ENCODE measurements around the gene DGKA.
"Not testable (repeated sequence)": the region's sequence is repeated elsewhere in the genome, so short reads cannot be mapped to it uniquely, and the experiment has no call there.

DGKA gene

DNA sequence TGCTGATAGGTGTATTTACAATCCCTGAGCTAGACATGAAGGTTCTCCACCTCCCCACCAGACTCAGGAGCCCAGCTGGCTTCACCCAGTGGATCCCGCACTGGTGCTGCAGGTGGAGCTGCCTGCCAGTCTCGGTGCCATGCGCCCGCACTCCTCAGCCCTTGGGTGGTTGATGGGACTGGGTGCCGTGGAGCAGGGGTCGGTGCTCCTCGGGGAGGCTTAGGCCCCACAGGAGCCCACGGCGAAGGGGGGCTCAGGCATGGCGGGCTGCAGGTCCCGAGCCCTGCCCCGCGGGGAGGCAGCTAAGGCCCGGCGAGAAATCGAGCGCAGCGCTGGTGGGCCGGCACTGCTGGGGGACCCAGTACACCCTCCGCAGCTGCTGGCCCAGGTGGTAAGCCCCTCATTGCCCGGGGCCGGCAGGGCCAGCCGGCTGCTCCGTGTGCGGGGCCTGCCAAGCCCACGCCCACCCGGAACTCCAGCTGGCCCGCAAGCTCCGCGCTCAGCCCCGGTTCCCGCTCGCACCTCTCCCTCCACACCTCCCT, 69.1 kb downstream of the DGKA start:
- not testable (repeated sequence) for DNase-seq

DNA sequence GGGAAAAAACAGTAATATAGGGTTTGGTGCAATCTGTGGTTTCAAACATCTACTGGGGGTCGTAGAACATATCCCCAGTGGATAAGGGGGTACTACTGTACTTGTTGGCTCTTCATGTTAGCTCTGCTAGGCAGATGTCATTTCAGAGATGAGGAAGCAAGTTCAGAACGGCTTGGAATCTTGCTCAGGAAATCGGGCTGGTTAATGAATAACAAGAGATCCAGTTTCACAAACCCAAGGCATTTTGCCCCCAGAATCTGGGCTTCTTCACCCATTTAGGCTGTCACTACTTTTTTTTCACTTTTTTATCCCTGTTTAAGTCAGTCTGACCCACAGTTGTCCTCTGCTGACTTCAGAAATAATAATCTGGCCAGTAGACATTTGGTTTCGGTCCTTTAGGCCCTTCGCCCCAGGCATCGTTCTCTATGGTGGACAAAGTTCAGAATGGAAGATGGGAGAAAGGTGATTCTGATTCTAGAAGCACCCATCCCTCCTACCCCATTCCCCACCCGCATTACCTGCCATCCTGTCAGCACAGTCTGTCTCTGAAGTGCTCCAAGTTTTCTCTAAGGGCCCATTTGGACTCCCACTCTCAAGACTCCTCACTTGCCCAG, 70.6 kb downstream of the DGKA start:
- no peak for DNase-seq

- not testable (repeated sequence) for DNase-seq
Measured at GRCh38 chr12:56003376-56003775, 72.4 kb downstream of the DGKA start.

Measured in CD4-positive, alpha-beta T cell treated with Interleukin-4 for 1 hour (primary cell).